HepG2 (cell line): ENCODE results near the gene SPATA13. TPM values are rescaled to one million over a fixed set of nuclear protein-coding genes. Genes with fewer than 3 reads are reported as not detected.

Experiments
- ARNTL ChIP-seq: sonication (generic); formaldehyde crosslinking; IDR thresholded peaks from 2 replicates; pipeline ENCODE4 v1.4.0; 2020; ENCODE audit warnings: mild to moderate bottlenecking, missing genetic modification reagents
- ESRRA ChIP-seq: sonication (generic); formaldehyde crosslinking; IDR thresholded peaks from 2 replicates; pipeline ENCODE4 v1.5.1; 2020; ENCODE audit warnings: mild to moderate bottlenecking, low read depth, missing genetic modification reagents
- KMT2A ChIP-seq: sonication (generic); formaldehyde crosslinking; IDR thresholded peaks from 2 replicates; pipeline ENCODE4 v1.4.0; 2020; ENCODE audit warnings: missing genetic modification reagents
- KMT2B ChIP-seq: IDR thresholded peaks from 2 replicates; pipeline ENCODE4 v1.6.1; 2016; ENCODE audit warnings: missing genetic modification reagents, missing compliant biosample characterization
- NCOA2 ChIP-seq: sonication (generic); formaldehyde crosslinking; IDR thresholded peaks from 2 replicates; pipeline ENCODE4 v1.8.0; 2022; ENCODE audit warnings: inconsistent platforms
- NFRKB ChIP-seq: fragments of 450-650 bp; IDR thresholded peaks from 2 replicates; pipeline ENCODE4 v1.6.1; 2017
- NR2F1 ChIP-seq, 2 experiments: fragments of 450-650 bp in 1 of 2; formaldehyde crosslinking in 1 of 2; IDR thresholded peaks; 2 replicates each; pipeline versions ENCODE4 v1.5.0 to v1.6.1; 2016 to 2020; ENCODE audit warnings: mild to moderate bottlenecking in 1 of 2, missing compliant biosample characterization in 1 of 2, missing genetic modification reagents in 1 of 2, moderate library complexity in 1 of 2
- RAD51 ChIP-seq: fragments of 450-650 bp; IDR thresholded peaks from 2 replicates; pipeline ENCODE4 v1.6.1; 2016; ENCODE audit warnings: borderline replicate concordance
- ZFP36L2 ChIP-seq: sonication (generic); formaldehyde crosslinking; IDR thresholded peaks from 2 replicates; pipeline ENCODE4 v1.4.0; 2020; ENCODE audit warnings: missing genetic modification reagents
- ZKSCAN8 ChIP-seq: IDR thresholded peaks from 2 replicates; pipeline ENCODE4 v1.6.1; 2016; ENCODE audit warnings: borderline replicate concordance, missing genetic modification reagents, missing compliant biosample characterization
- ZNF383 ChIP-seq: sonication (generic); formaldehyde crosslinking; IDR thresholded peaks from 2 replicates; pipeline ENCODE4 v1.4.0; 2020; ENCODE audit warnings: missing genetic modification reagents, mild to moderate bottlenecking, borderline replicate concordance
- ZNF451 ChIP-seq: sonication (generic); formaldehyde crosslinking; IDR thresholded peaks from 2 replicates; pipeline ENCODE4 v1.5.0; 2020; ENCODE audit warnings: mild to moderate bottlenecking, missing genetic modification reagents
- ZNF562 ChIP-seq: sonication (generic); formaldehyde crosslinking; IDR thresholded peaks from 2 replicates; pipeline ENCODE4 v1.8.0; 2022; ENCODE audit warnings: missing genetic modification reagents, borderline replicate concordance
- ZNF598 ChIP-seq: sonication (generic); formaldehyde crosslinking; IDR thresholded peaks from 2 replicates; pipeline ENCODE4 v1.5.1; 2020; ENCODE audit warnings: mild to moderate bottlenecking, missing genetic modification reagents, borderline replicate concordance
- ZNF709 ChIP-seq: sonication (generic); formaldehyde crosslinking; IDR thresholded peaks from 2 replicates; pipeline ENCODE4 v1.5.0; 2020; ENCODE audit warnings: mild to moderate bottlenecking, missing genetic modification reagents
- ZNF879 ChIP-seq: sonication (generic); formaldehyde crosslinking; IDR thresholded peaks from 2 replicates; pipeline ENCODE4 v1.8.1; 2023; ENCODE audit warnings: missing genetic modification reagents
- polyA plus RNA-seq, 8 experiments: library from polyadenylated mRNA; depleted of rRNA in 3 of 8; stranded (reverse) in 7 of 8; unstranded in 1 of 8; fragments of >200 nt; fragmentation: Illumina TruSeq in 4 of 8; extraction: Trizol in 4 of 8; gene quantifications; 2 replicates each; pipeline versions ENCODE4 v1.2.1 to v1.2.3, GENCODE V29; 2011 to 2016; ENCODE audit warnings: low read depth in 4 of 8, missing spikeins in 1 of 8, mixed read lengths in 1 of 8; ENCODE audit not compliant: insufficient read depth in 1 of 8
- total RNA-seq, 5 experiments: library from RNA; depleted of rRNA; stranded (reverse); fragments of >200 nt; fragmentation: Illumina TruSeq; extraction: Trizol; gene quantifications; 2 replicates each; pipeline ENCODE4 v1.2.3, GENCODE V29; 2016; ENCODE audit warnings: low read depth in 1 of 5
- TF ChIP-seq, protein P1 (sequence below): sonication (generic); formaldehyde crosslinking; IDR thresholded peaks from 2 replicates; pipeline ENCODE4 v1.5.1; 2020; ENCODE audit warnings: mild to moderate bottlenecking, missing genetic modification reagents
- TF ChIP-seq, protein P2 (sequence below): sonication (generic); formaldehyde crosslinking; IDR thresholded peaks from 2 replicates; pipeline ENCODE4 v1.4.0; 2020; ENCODE audit warnings: missing genetic modification reagents
- TF ChIP-seq, protein P3 (sequence below): sonication (generic); formaldehyde crosslinking; conservative IDR thresholded peaks from 2 replicates; pipeline ENCODE4 v1.8.0; 2022; ENCODE audit warnings: low read depth, missing genetic modification reagents

SPATA13 gene
- total and polyA plus RNA-seq, 2 of the 13 experiments (the other 11 are each of a cell fraction or from before 2014, with no cell fraction given) = 11.3 to 14.2 TPM

DNA sequence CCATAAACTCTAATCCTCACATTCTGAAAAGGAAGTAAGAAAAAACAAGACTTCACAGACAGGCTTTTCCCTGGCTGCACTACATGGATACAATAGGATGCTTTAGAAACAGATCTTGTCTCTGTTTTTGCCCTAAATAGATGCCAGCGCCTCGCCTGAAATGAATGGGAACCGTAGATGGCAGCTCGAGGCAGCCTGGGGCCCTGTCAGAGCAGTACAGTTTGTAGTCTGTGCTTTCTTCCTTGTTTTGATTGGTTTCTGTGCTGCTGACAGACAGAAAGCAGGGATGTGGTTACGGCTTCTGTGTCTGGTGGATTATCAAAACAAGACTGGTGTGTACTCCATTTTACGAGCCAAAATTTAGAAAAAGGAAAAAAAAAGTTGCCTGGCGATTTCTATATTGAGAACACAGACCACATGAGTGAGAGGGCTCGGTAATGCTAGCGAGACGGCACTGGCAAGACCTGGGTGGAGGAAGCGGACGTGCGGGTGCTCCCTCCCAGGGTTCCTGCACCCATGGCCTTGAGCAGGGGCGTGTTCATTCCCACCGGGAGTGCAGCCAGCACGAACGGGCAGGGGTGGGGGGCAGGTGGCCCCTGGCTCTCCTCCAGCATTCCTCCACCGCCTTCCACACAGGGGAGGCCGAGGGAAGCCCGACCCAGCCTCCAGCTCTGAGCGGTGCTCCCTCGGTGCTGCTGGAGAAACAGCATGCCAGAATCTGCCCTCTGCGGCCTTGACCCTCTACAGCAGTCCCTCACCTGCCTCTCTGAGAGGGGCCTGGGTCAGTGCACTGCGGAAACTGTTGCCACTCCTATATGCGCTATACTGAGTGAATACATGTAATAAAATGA, 111.3 kb downstream of the SPATA13 start (continued):
- TF ChIP-seq, protein P1, sequence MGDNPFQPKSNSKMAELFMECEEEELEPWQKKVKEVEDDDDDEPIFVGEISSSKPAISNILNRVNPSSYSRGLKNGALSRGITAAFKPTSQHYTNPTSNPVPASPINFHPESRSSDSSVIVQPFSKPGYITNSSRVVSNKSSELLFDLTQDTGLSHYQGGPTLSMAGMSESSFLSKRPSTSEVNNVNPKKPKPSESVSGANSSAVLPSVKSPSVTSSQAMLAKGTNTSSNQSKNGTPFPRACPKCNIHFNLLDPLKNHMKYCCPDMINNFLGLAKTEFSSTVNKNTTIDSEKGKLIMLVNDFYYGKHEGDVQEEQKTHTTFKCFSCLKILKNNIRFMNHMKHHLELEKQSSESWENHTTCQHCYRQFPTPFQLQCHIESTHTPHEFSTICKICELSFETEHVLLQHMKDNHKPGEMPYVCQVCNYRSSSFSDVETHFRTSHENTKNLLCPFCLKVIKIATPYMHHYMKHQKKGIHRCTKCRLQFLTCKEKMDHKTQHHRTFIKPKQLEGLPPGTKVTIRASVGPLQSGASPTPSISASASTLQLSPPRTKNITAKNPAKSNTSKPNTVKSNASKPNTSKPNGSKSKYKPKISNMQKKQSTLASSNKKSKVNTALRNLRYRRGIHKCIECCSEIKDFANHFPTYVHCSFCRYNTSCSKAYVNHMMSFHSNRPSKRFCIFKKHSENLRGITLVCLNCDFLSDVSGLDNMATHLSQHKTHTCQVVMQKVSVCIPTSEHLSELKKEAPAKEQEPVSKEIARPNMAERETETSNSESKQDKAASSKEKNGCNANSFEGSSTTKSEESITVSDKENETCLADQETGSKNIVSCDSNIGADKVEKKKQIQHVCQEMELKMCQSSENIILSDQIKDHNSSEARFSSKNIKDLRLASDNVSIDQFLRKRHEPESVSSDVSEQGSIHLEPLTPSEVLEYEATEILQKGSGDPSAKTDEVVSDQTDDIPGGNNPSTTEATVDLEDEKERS (CRISPR knock-in tag) = no peak
- TF ChIP-seq NCOA2 (0 out of 2 replicates have a peak, but pooled peaks have one; percentile 31), NR2F1 (CRISPR knock-in tag; IDR thresholded peaks at IDR 0.05) (peak; percentile 74 to 79; a peak in 3 of 4 replicates), NFRKB (no peak), ESRRA (no peak), ZNF383 (no peak), ZNF709 (0 out of 2 replicates have a peak, but pooled peaks have one; percentile 11), ZNF879 (CRISPR knock-in tag) (no peak), ZFP36L2 (CRISPR knock-in tag) (no peak), ZNF562 (CRISPR knock-in tag) (no peak), ZNF598 (CRISPR knock-in tag) (no peak), KMT2B (CRISPR knock-in tag) (peak; percentile 11; the same call in 1 of the 2 replicates), ZNF451 (peak; percentile 62; the same call in 1 of the 2 replicates), ARNTL (CRISPR knock-in tag) (peak; percentile 57; the same call in 1 of the 2 replicates), RAD51 (no peak), ZKSCAN8 (peak; percentile 66; the same call in 1 of the 2 replicates), KMT2A (CRISPR knock-in tag) (peak; percentile 81)
- TF ChIP-seq, protein P2, sequence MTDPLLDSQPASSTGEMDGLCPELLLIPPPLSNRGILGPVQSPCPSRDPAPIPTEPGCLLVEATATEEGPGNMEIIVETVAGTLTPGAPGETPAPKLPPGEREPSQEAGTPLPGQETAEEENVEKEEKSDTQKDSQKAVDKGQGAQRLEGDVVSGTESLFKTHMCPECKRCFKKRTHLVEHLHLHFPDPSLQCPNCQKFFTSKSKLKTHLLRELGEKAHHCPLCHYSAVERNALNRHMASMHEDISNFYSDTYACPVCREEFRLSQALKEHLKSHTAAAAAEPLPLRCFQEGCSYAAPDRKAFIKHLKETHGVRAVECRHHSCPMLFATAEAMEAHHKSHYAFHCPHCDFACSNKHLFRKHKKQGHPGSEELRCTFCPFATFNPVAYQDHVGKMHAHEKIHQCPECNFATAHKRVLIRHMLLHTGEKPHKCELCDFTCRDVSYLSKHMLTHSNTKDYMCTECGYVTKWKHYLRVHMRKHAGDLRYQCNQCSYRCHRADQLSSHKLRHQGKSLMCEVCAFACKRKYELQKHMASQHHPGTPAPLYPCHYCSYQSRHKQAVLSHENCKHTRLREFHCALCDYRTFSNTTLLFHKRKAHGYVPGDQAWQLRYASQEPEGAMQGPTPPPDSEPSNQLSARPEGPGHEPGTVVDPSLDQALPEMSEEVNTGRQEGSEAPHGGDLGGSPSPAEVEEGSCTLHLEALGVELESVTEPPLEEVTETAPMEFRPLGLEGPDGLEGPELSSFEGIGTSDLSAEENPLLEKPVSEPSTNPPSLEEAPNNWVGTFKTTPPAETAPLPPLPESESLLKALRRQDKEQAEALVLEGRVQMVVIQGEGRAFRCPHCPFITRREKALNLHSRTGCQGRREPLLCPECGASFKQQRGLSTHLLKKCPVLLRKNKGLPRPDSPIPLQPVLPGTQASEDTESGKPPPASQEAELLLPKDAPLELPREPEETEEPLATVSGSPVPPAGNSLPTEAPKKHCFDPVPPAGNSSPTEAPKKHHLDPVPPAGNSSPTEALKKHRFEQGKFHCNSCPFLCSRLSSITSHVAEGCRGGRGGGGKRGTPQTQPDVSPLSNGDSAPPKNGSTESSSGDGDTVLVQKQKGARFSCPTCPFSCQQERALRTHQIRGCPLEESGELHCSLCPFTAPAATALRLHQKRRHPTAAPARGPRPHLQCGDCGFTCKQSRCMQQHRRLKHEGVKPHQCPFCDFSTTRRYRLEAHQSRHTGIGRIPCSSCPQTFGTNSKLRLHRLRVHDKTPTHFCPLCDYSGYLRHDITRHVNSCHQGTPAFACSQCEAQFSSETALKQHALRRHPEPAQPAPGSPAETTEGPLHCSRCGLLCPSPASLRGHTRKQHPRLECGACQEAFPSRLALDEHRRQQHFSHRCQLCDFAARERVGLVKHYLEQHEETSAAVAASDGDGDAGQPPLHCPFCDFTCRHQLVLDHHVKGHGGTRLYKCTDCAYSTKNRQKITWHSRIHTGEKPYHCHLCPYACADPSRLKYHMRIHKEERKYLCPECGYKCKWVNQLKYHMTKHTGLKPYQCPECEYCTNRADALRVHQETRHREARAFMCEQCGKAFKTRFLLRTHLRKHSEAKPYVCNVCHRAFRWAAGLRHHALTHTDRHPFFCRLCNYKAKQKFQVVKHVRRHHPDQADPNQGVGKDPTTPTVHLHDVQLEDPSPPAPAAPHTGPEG = no peak
- TF ChIP-seq, protein P3, sequence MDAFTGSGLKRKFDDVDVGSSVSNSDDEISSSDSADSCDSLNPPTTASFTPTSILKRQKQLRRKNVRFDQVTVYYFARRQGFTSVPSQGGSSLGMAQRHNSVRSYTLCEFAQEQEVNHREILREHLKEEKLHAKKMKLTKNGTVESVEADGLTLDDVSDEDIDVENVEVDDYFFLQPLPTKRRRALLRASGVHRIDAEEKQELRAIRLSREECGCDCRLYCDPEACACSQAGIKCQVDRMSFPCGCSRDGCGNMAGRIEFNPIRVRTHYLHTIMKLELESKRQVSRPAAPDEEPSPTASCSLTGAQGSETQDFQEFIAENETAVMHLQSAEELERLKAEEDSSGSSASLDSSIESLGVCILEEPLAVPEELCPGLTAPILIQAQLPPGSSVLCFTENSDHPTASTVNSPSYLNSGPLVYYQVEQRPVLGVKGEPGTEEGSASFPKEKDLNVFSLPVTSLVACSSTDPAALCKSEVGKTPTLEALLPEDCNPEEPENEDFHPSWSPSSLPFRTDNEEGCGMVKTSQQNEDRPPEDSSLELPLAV (CRISPR knock-in tag) = no peak
